DOHH2 (cell line): ENCODE measurements around the gene CAMTA1.

Experiments
- CTCF ChIP-seq: fragments of 200-600 bp; sonication (generic); IDR thresholded peaks from one replicate; pipeline ENCODE4 v1.5.1; 2014; ENCODE audit warnings: antibody characterized with exemption, mild to moderate bottlenecking, low read depth, low read length; ENCODE audit not compliant: poor library complexity, severe bottlenecking
- EZH2phosphoT487 ChIP-seq: fragments of 200-600 bp; sonication (generic); IDR thresholded peaks from 2 replicates; pipeline ENCODE4 v1.6.1; 2017; ENCODE audit warnings: borderline replicate concordance, mild to moderate bottlenecking, antibody characterized with exemption, low read length, moderate library complexity, mixed read lengths

GRCh38 chr1:6777813-6778212 is 7.4 kb upstream of the CAMTA1 start:
- no peak for TF ChIP-seq CTCF
- TF ChIP-seq EZH2phosphoT487: no peak
